Measurements from ENCODE around the gene DLEC1. TPM values are rescaled to one million over a fixed set of nuclear protein-coding genes. Genes with fewer than 3 reads are reported as not detected.

The DLEC1 gene
- total RNA-seq, 4 donors from 2014 or later: 0.44 to 1.7 (median 1.5) TPM

- Histone ChIP-seq H3K27me3 (no peaks in the 10 kb centered on the region), H3K4me3 (replicated peaks in 1 of 3) (no peak overlapping the region), H3K4me1 (peaks cover under 1 to 3% of the 10 kb centered on the region in 2 donors), H3K9me3 (no peaks in the 10 kb centered on the region), H3K36me3 (peaks cover 17 to 24% of the 10 kb centered on the region in 2 donors), H3K27ac (no peak overlapping the region)
- TF ChIP-seq CTCF (IDR thresholded peaks at IDR 0.05): no peak
- no peak for TF ChIP-seq POLR2A (IDR thresholded peaks at IDR 0.05)
- DNase-seq: no peak
- 90 to 95% methylated on average over 12 to 13 of the region's 13 CpGs for WGBS, 2 donors
- intact Hi-C loops (cut with DNase I): no loop called here
Measured at GRCh38 chr3:38018296-38019266, 20.4 kb upstream of the DLEC1 start.

GRCh38 chr3:38019658-38020341 is 19.2 kb upstream of the DLEC1 start:
- 80 to 83% methylated on average over 10 of the region's 10 CpGs for WGBS, 2 donors
- H3K9me3 ChIP-seq: no peaks in the 10 kb centered on the region
- TF ChIP-seq CTCF (IDR thresholded peaks at IDR 0.05) (no peak), POLR2A (IDR thresholded peaks at IDR 0.05) (no peak)
- no peak for DNase-seq
- peaks cover 5 to 6% of the 10 kb centered on the region in 2 donors for H3K4me1 ChIP-seq
- no peaks in the 10 kb centered on the region for H3K27me3 ChIP-seq
- intact Hi-C loops (cut with DNase I): no loop called here
- peaks cover 17 to 24% of the 10 kb centered on the region in 2 donors for H3K36me3 ChIP-seq
- H3K27ac ChIP-seq: no peak overlapping the region
- H3K4me3 ChIP-seq (replicated peaks in 1 of 3): no peak overlapping the region

GRCh38 chr3:38020342-38020726 is 18.7 kb upstream of the DLEC1 start:
- no peak for DNase-seq
- TF ChIP-seq CTCF (IDR thresholded peaks at IDR 0.05) (no peak), POLR2A (IDR thresholded peaks at IDR 0.05) (no peak)

GRCh38 chr3:38021196-38021595 is 17.8 kb upstream of the DLEC1 start:
- Histone ChIP-seq H3K4me3 (replicated peaks in 1 of 3) (no peak overlapping the region), H3K27me3 (no peaks in the 10 kb centered on the region), H3K36me3 (peaks cover 7 to 12% of the 10 kb centered on the region in 2 donors), H3K4me1 (peaks cover 16% of the 10 kb centered on the region in 2 donors), H3K27ac (no peak overlapping the region), H3K9me3 (no peaks in the 10 kb centered on the region)
- intact Hi-C loops (cut with DNase I): no loop called here
- no peak for DNase-seq
- TF ChIP-seq POLR2A (IDR thresholded peaks at IDR 0.05) (no peak), CTCF (IDR thresholded peaks at IDR 0.05) (no peak)
- 95 to 100% methylated on average over 4 of the region's 4 CpGs for WGBS, 2 donors

More at GRCh38 chr3:38020342-38020726, 18.7 kb upstream of the DLEC1 start:
- Histone ChIP-seq H3K4me3 (replicated peaks in 1 of 3) (no peak overlapping the region), H3K4me1 (peaks cover 8% of the 10 kb centered on the region in 2 donors), H3K27me3 (no peaks in the 10 kb centered on the region), H3K36me3 (peaks cover 15 to 21% of the 10 kb centered on the region in 2 donors), H3K27ac (no peak overlapping the region), H3K9me3 (no peaks in the 10 kb centered on the region)
- 84 to 90% methylated on average over 3 of the region's 3 CpGs for WGBS, 2 donors
- intact Hi-C loops (cut with DNase I): no loop called here
